ENCODE data around the gene SCTR. TPM values are rescaled to one million over a fixed set of nuclear protein-coding genes. Genes with fewer than 3 reads are reported as not detected.

SCTR gene
- total and polyA plus RNA-seq, 2 of the 8 experiments (the other 6 are each of a cell fraction or from before 2014, with no cell fraction given): 0.15 TPM; not detected in 1

- 89% methylated on average over 8 of the region's 9 CpGs; no CpG with 5 or more reads in 1 of the 2 experiments for WGBS, 2 experiments (ENCODE audit: extremely low coverage in 1 of 2, insufficient coverage in 1 of 2, insufficient read length in 1 of 2, insufficient replicate concordance in 2 of 2, low coverage in 1 of 2, low lambda C conversion rate in 2 of 2, missing lambda C conversion rate in 1 of 2)
- Histone ChIP-seq H4K8ac (ENCODE audit: extremely low read depth, insufficient read depth, low read length) (no peak overlapping the region), H2BK20ac (ENCODE audit: low read length) (no peak overlapping the region), H2BK120ac (replicated peaks; ENCODE audit: low read depth, low read length) (no peak overlapping the region), H2AK5ac (ENCODE audit: low read depth, low read length) (no peak overlapping the region), H4K91ac (replicated peaks; ENCODE audit: insufficient read length, low read length) (no peak overlapping the region), H3K27me3 (replicated peaks in 1 of 4; ENCODE audit: control insufficient read depth in 3 of 4, extremely low read depth in 1 of 4, insufficient read depth in 3 of 4, low read length in 3 of 4) (0 out of 7 replicates have a peak, but pooled peaks cover 0 to 3% (median under 1%) of the 10 kb centered on the region in 4 experiments), H2BK12ac (ENCODE audit: low read depth, low read length) (no peak overlapping the region), H3K4me1 (replicated peaks in 1 of 4; ENCODE audit: control insufficient read depth in 3 of 4, insufficient read depth in 4 of 4, low read length in 3 of 4) (peaks cover 0 to 7% (median 3%) of the 10 kb centered on the region in 4 experiments; a peak in 3 of 7 replicates), H3K79me2 (ENCODE audit: control insufficient read depth in 1 of 2, insufficient read depth in 2 of 2, low read length in 2 of 2) (no peaks in the 10 kb centered on the region), H3K56ac (replicated peaks; ENCODE audit: insufficient read length, low read depth, low read length) (no peak overlapping the region), H3K14ac (ENCODE audit: insufficient read length) (no peak overlapping the region), H3K9me3 (ENCODE audit: insufficient read depth in 2 of 2, low read depth in 1 of 2, low read length in 1 of 2) (no peaks in the 10 kb centered on the region), H3K18ac (ENCODE audit: extremely low read depth, low read length) (no peak overlapping the region), H3K4ac (replicated peaks; ENCODE audit: insufficient read length, low read depth, low read length) (no peak overlapping the region), H3K9ac (replicated peaks in 1 of 4; ENCODE audit: extremely low read depth in 1 of 4, low read depth in 3 of 4, low read length in 3 of 4) (no peak overlapping the region), H3K79me1 (ENCODE audit: low read depth, low read length) (no peaks in the 10 kb centered on the region), H4K5ac (ENCODE audit: insufficient read length, low read depth, low read length) (no peak overlapping the region), H3K23ac (ENCODE audit: insufficient read length) (no peak overlapping the region), H4K20me1 (replicated peaks in 1 of 2; ENCODE audit: control insufficient read depth in 1 of 2, insufficient read depth in 2 of 2, low read length in 2 of 2) (no peaks in the 10 kb centered on the region), H3K4me2 (ENCODE audit: insufficient read depth in 1 of 2, low read depth in 2 of 2, low read length in 2 of 2) (no peak overlapping the region), H3K4me3 (ENCODE audit: extremely low read depth in 1 of 4, insufficient read depth in 2 of 4, low read depth in 3 of 4, low read length in 4 of 4) (no peak overlapping the region), H2BK5ac (ENCODE audit: low read depth, low read length) (no peak overlapping the region), H2BK15ac (ENCODE audit: low read length) (no peak overlapping the region), H2AFZ (ENCODE audit: low read length) (no peak overlapping the region), H3K36me3 (ENCODE audit: control insufficient read depth in 2 of 4, insufficient read depth in 4 of 4, low read length in 3 of 4) (no peaks in the 10 kb centered on the region), H3K27ac (ENCODE audit: low read depth, low read length) (no peak overlapping the region), H3K23me2 (ENCODE audit: low read depth, low read length) (no peaks in the 10 kb centered on the region)
- CTCF ChIA-PET (ENCODE audit: partially characterized antibody): interaction anchor here (0.7 to 6.9 kb wide), 8 partner anchors 10 to 218 kb away, joined by 3 to 41 read pairs (median 4); no protein-coding TSS in a partner anchor
- DNase-seq (ENCODE audit: low read depth in 1 of 2, low spot score in 2 of 2) (no peak), FAIRE-seq (no peak)
- POLR2A ChIA-PET (ENCODE audit: partially characterized antibody): interaction anchor here (1.0 to 2.1 kb wide), 5 partner anchors 8 to 97 kb away, joined by 3 to 8 read pairs (median 4); no protein-coding TSS in a partner anchor
Measured at GRCh38 chr2:119451336-119452050, 72.8 kb downstream of the SCTR start.

Measured in H1 (cell line).